ENCODE results near the gene FAM53A.

The FAM53A gene

GRCh38 chr4:1664141-1664540, 20.0 kb downstream of the FAM53A start:
- Histone ChIP-seq H3K4me3 (ENCODE audit: severe bottlenecking) (no peak overlapping the region), H3K36me3 (ENCODE audit: low read depth) (no peaks in the 10 kb centered on the region), H3K27ac (ENCODE audit: poor library complexity, severe bottlenecking) (no peak overlapping the region), H3K27me3 (ENCODE audit: insufficient read depth, poor library complexity, severe bottlenecking) (no peaks in the 10 kb centered on the region), H3K9me3 (ENCODE audit: severe bottlenecking) (no peaks in the 10 kb centered on the region), H3K4me1 (ENCODE audit: insufficient read depth, poor library complexity, severe bottlenecking) (no peaks in the 10 kb centered on the region)
- TF ChIP-seq, protein P1, sequence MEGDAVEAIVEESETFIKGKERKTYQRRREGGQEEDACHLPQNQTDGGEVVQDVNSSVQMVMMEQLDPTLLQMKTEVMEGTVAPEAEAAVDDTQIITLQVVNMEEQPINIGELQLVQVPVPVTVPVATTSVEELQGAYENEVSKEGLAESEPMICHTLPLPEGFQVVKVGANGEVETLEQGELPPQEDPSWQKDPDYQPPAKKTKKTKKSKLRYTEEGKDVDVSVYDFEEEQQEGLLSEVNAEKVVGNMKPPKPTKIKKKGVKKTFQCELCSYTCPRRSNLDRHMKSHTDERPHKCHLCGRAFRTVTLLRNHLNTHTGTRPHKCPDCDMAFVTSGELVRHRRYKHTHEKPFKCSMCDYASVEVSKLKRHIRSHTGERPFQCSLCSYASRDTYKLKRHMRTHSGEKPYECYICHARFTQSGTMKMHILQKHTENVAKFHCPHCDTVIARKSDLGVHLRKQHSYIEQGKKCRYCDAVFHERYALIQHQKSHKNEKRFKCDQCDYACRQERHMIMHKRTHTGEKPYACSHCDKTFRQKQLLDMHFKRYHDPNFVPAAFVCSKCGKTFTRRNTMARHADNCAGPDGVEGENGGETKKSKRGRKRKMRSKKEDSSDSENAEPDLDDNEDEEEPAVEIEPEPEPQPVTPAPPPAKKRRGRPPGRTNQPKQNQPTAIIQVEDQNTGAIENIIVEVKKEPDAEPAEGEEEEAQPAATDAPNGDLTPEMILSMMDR (IDR thresholded peaks at IDR 0.05; ENCODE audit: poor library complexity, severe bottlenecking): no peak
- ATAC-seq (ENCODE audit: low read depth) (no peak), DNase-seq (ENCODE audit: low spot score) (no peak)

GRCh38 chr4:1663549-1663948, 20.6 kb downstream of the FAM53A start:
- Histone ChIP-seq H3K4me3 (ENCODE audit: severe bottlenecking) (no peak overlapping the region), H3K9me3 (ENCODE audit: severe bottlenecking) (no peaks in the 10 kb centered on the region), H3K36me3 (ENCODE audit: low read depth) (no peaks in the 10 kb centered on the region), H3K27ac (ENCODE audit: poor library complexity, severe bottlenecking) (no peak overlapping the region), H3K4me1 (ENCODE audit: insufficient read depth, poor library complexity, severe bottlenecking) (no peaks in the 10 kb centered on the region), H3K27me3 (ENCODE audit: insufficient read depth, poor library complexity, severe bottlenecking) (no peaks in the 10 kb centered on the region)
- TF ChIP-seq, protein P1 (IDR thresholded peaks at IDR 0.05; ENCODE audit: poor library complexity, severe bottlenecking): no peak
- DNase-seq (ENCODE audit: low spot score) (no peak), ATAC-seq (ENCODE audit: low read depth) (no peak)

DNA sequence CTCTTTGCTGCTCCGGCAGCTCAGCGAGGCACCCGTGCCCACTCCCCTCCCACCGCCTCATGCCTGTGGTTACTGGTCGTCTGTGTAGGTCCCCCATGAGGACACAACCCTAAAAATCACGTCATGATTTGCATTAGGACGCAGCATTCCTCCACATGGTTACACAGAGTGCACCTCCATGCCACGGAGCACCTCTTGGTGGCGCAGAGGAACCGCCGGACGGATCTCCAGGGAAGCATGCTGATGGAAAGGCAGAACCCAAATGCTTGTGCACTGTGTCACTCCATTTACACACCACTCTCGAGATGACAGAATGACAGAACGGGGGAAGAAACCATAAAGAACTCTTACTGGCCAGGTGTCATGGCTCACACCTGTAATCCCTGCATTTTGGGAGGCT, 22.4 kb downstream of the FAM53A start:
- no peak for ATAC-seq (ENCODE audit: low read depth)
- DNase-seq (ENCODE audit: low spot score): no peak
- Histone ChIP-seq H3K27me3 (ENCODE audit: insufficient read depth, poor library complexity, severe bottlenecking) (no peaks in the 10 kb centered on the region), H3K36me3 (ENCODE audit: low read depth) (no peaks in the 10 kb centered on the region), H3K4me1 (ENCODE audit: insufficient read depth, poor library complexity, severe bottlenecking) (no peaks in the 10 kb centered on the region), H3K27ac (ENCODE audit: poor library complexity, severe bottlenecking) (no peak overlapping the region), H3K4me3 (ENCODE audit: severe bottlenecking) (no peak overlapping the region), H3K9me3 (ENCODE audit: severe bottlenecking) (no peaks in the 10 kb centered on the region)
- TF ChIP-seq, protein P1 (IDR thresholded peaks at IDR 0.05; ENCODE audit: poor library complexity, severe bottlenecking): no peak

GRCh38 chr4:1660948-1661677, 23.0 kb downstream of the FAM53A start:
- TF ChIP-seq, protein P1 (IDR thresholded peaks at IDR 0.05; ENCODE audit: poor library complexity, severe bottlenecking): no peak
- Histone ChIP-seq H3K4me3 (ENCODE audit: severe bottlenecking) (no peak overlapping the region), H3K27ac (ENCODE audit: poor library complexity, severe bottlenecking) (no peak overlapping the region), H3K27me3 (ENCODE audit: insufficient read depth, poor library complexity, severe bottlenecking) (no peaks in the 10 kb centered on the region), H3K36me3 (ENCODE audit: low read depth) (no peaks in the 10 kb centered on the region), H3K4me1 (ENCODE audit: insufficient read depth, poor library complexity, severe bottlenecking) (no peaks in the 10 kb centered on the region), H3K9me3 (ENCODE audit: severe bottlenecking) (no peaks in the 10 kb centered on the region)
- DNase-seq (ENCODE audit: low spot score) (no peak), ATAC-seq (ENCODE audit: low read depth) (no peak)

All from RWPE2 (cell line).